ENCODE results near the gene CALHM5.
A peak's percentile ranks its signal among the peaks of the same experiment; 100 is the strongest.

Gene CALHM5

GRCh38 chr6:116556814-116557415, 45.5 kb downstream of the CALHM5 start:
- Mint-ChIP-seq H3K27me3 (ENCODE audit: low read depth) (no peaks in the 10 kb centered on the region), H3K4me3 (no peak overlapping the region), H3K27ac (no peak overlapping the region), H3K36me3 (ENCODE audit: low read depth) (no peaks in the 10 kb centered on the region), H3K9me3 (no peaks in the 10 kb centered on the region), H3K4me1 (peaks cover 11% of the 10 kb centered on the region)
- TF ChIP-seq CTCF (IDR thresholded peaks at IDR 0.05; ENCODE audit: unreplicated experiment in 3 of 3) = no peak

- H3K27ac Mint-ChIP-seq = peak overlapping the region in 1 of 3 experiments; percentile 51
- H3K9me3 Mint-ChIP-seq = no peaks in the 10 kb centered on the region
- H3K4me1 Mint-ChIP-seq = peaks cover 11% of the 10 kb centered on the region
- TF ChIP-seq CTCF (IDR thresholded peaks at IDR 0.05; ENCODE audit: unreplicated experiment in 3 of 3) = no peak
- H3K4me3 Mint-ChIP-seq = no peak overlapping the region
- H3K36me3 Mint-ChIP-seq (ENCODE audit: low read depth) = no peaks in the 10 kb centered on the region
- H3K27me3 Mint-ChIP-seq (ENCODE audit: low read depth) = no peaks in the 10 kb centered on the region
Observed at GRCh38 chr6:116557893-116558292, 46.5 kb downstream of the CALHM5 start.

- peaks cover 11% of the 10 kb centered on the region for H3K4me1 Mint-ChIP-seq
- no peaks in the 10 kb centered on the region for H3K27me3 Mint-ChIP-seq (ENCODE audit: low read depth)
- no peak overlapping the region for H3K27ac Mint-ChIP-seq
- H3K4me3 Mint-ChIP-seq = no peak overlapping the region
- no peak for TF ChIP-seq CTCF (IDR thresholded peaks at IDR 0.05; ENCODE audit: unreplicated experiment in 3 of 3)
- no peaks in the 10 kb centered on the region for H3K36me3 Mint-ChIP-seq (ENCODE audit: low read depth)
- H3K9me3 Mint-ChIP-seq = no peaks in the 10 kb centered on the region
Observed at GRCh38 chr6:116560130-116560529, 48.7 kb downstream of the CALHM5 start.

- Mint-ChIP-seq H3K4me3 (peak overlapping the region; percentile 49 to 60 (median 57)), H3K27me3 (ENCODE audit: low read depth) (no peaks in the 10 kb centered on the region), H3K36me3 (ENCODE audit: low read depth) (no peaks in the 10 kb centered on the region), H3K27ac (peak overlapping the region in 2 of 3 experiments; percentile 30 to 64), H3K4me1 (peaks cover 11% of the 10 kb centered on the region), H3K9me3 (no peaks in the 10 kb centered on the region)
- peak; percentile 88 to 95 (median 89) for TF ChIP-seq CTCF (IDR thresholded peaks at IDR 0.05; ENCODE audit: unreplicated experiment in 3 of 3)
Observed at GRCh38 chr6:116561377-116562018, 50.1 kb downstream of the CALHM5 start.

- H3K4me1 Mint-ChIP-seq = peaks cover 11% of the 10 kb centered on the region
- H3K27ac Mint-ChIP-seq = no peak overlapping the region
- H3K36me3 Mint-ChIP-seq (ENCODE audit: low read depth) = no peaks in the 10 kb centered on the region
- TF ChIP-seq CTCF (IDR thresholded peaks at IDR 0.05; ENCODE audit: unreplicated experiment in 3 of 3) = no peak
- H3K4me3 Mint-ChIP-seq = no peak overlapping the region
- H3K27me3 Mint-ChIP-seq (ENCODE audit: low read depth) = peaks cover 3% of the 10 kb centered on the region
- no peaks in the 10 kb centered on the region for H3K9me3 Mint-ChIP-seq
Observed at GRCh38 chr6:116562019-116562403, 50.6 kb downstream of the CALHM5 start.

GRCh38 chr6:116562614-116563013, 51.2 kb downstream of the CALHM5 start:
- H3K9me3 Mint-ChIP-seq = no peaks in the 10 kb centered on the region
- H3K4me1 Mint-ChIP-seq = peaks cover 10% of the 10 kb centered on the region
- H3K27ac Mint-ChIP-seq = peak overlapping the region; percentile 57 to 80 (median 75)
- no peak overlapping the region for H3K4me3 Mint-ChIP-seq
- H3K27me3 Mint-ChIP-seq (ENCODE audit: low read depth) = peaks cover 4% of the 10 kb centered on the region
- no peak for TF ChIP-seq CTCF (IDR thresholded peaks at IDR 0.05; ENCODE audit: unreplicated experiment in 3 of 3)
- H3K36me3 Mint-ChIP-seq (ENCODE audit: low read depth) = no peaks in the 10 kb centered on the region

All from nephron (organoid).